Neutrophil (primary cell): ENCODE results near the gene ATXN1.

Source experiments
- H3K27ac ChIP-seq: fragments of 200-600 bp; sonication (generic); 2 replicates; pipeline ENCODE4 v1.5.1; 2016; ENCODE audit warnings: mild to moderate bottlenecking, moderate library complexity
- H3K27me3 ChIP-seq: fragments of 200-600 bp; sonication (generic); 2 replicates; pipeline ENCODE4 v1.6.0; 2016; ENCODE audit warnings: mild to moderate bottlenecking
- H3K36me3 ChIP-seq: fragments of 200-600 bp; sonication (generic); 2 replicates; pipeline ENCODE4 v1.5.1; 2017
- H3K4me1 ChIP-seq, 2 experiments: fragments of 200-600 bp in 1 of 2; sonication (generic) in 1 of 2; 1 replicate in 1 of 2; 2 replicates in 1 of 2; pipeline versions ENCODE4 v1.5.1 to v1.6.1; 2013 to 2016; ENCODE audit warnings: low read depth in 1 of 2, low read length in 1 of 2, mild to moderate bottlenecking in 1 of 2, moderate library complexity in 1 of 2; ENCODE audit not compliant: control insufficient read depth in 1 of 2, insufficient read depth in 1 of 2
- H3K4me3 ChIP-seq, 2 experiments: fragments of 200-600 bp in 1 of 2; sonication (generic) in 1 of 2; 1 replicate in 1 of 2; 2 replicates in 1 of 2; pipeline ENCODE4 v1.5.1; 2013 to 2016; ENCODE audit warnings: low read depth in 1 of 2, low read length in 1 of 2, mild to moderate bottlenecking in 1 of 2, moderate library complexity in 1 of 2
- H3K9me3 ChIP-seq: fragments of 200-600 bp; sonication (generic); 2 replicates; pipeline ENCODE4 v1.5.1; 2016
- TF ChIP-seq, protein P1 (sequence below): fragments of 200-600 bp; sonication (generic); IDR thresholded peaks from 2 replicates; pipeline ENCODE4 v1.5.1; 2016; ENCODE audit warnings: antibody characterized with exemption

The ATXN1 gene

DNA sequence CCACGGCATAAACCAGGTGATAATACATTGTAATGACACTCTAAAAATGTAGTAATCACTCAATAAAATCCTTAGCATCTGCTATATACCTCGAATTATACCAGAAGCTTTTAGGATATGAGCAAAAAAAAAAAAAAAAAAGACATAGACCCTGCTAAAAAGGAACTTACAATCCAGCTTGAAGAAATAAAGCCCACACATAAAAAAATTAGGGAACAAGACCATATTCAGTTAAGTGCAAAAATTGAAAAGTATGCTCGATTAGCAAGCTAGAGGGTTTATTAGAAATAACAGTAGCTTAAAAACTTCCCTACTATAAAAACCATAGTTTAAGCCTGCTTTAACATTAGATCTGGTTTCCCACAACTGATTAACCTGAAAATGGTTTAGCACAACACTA is 387.2 kb downstream of the ATXN1 start:
- Histone ChIP-seq H3K4me1 (no peaks in the 10 kb centered on the region), H3K27me3 (no peaks in the 10 kb centered on the region), H3K27ac (no peak overlapping the region), H3K4me3 (no peak overlapping the region), H3K9me3 (no peaks in the 10 kb centered on the region), H3K36me3 (peaks cover 7% of the 10 kb centered on the region)
- TF ChIP-seq, protein P1, sequence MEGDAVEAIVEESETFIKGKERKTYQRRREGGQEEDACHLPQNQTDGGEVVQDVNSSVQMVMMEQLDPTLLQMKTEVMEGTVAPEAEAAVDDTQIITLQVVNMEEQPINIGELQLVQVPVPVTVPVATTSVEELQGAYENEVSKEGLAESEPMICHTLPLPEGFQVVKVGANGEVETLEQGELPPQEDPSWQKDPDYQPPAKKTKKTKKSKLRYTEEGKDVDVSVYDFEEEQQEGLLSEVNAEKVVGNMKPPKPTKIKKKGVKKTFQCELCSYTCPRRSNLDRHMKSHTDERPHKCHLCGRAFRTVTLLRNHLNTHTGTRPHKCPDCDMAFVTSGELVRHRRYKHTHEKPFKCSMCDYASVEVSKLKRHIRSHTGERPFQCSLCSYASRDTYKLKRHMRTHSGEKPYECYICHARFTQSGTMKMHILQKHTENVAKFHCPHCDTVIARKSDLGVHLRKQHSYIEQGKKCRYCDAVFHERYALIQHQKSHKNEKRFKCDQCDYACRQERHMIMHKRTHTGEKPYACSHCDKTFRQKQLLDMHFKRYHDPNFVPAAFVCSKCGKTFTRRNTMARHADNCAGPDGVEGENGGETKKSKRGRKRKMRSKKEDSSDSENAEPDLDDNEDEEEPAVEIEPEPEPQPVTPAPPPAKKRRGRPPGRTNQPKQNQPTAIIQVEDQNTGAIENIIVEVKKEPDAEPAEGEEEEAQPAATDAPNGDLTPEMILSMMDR, result no peak

- Histone ChIP-seq H3K27ac (no peak overlapping the region), H3K27me3 (no peaks in the 10 kb centered on the region), H3K4me3 (no peak overlapping the region), H3K36me3 (peaks cover 7% of the 10 kb centered on the region), H3K4me1 (no peaks in the 10 kb centered on the region), H3K9me3 (no peaks in the 10 kb centered on the region)
- TF ChIP-seq, protein P1, result no peak
Measured at GRCh38 chr6:16372029-16372776, 389.1 kb downstream of the ATXN1 start.

DNA sequence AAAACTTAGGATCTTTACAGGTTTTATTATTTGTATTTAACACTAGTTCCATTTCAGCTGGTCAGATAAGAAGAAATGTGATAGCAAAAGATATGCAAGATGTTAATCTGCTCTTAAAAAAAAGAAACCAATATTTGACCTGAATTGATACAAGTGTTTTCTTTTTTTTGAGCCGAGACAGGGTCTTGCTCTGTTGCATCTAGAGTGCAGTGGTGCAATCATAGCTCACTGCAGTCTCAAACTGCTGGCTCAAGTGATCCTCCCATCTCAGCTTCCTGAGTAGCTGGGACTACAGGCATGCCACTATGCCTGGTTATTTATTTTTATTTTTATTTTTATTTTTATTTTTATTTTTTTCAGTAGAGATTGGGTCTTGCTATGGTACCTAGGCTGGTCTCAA is 389.9 kb downstream of the ATXN1 start:
- no peak overlapping the region for H3K27ac ChIP-seq
- TF ChIP-seq, protein P1, result no peak
- H3K4me3 ChIP-seq, result no peak overlapping the region

GRCh38 chr6:16370943-16371342 is 390.3 kb downstream of the ATXN1 start:
- Histone ChIP-seq H3K36me3 (peaks cover 7% of the 10 kb centered on the region), H3K27ac (no peak overlapping the region), H3K27me3 (no peaks in the 10 kb centered on the region), H3K9me3 (no peaks in the 10 kb centered on the region), H3K4me3 (no peak overlapping the region), H3K4me1 (peaks cover 0 to 5% of the 10 kb centered on the region in 2 experiments)
- TF ChIP-seq, protein P1, result no peak

More for the DNA sequence above, 389.9 kb downstream of the ATXN1 start:
- Histone ChIP-seq H3K9me3 (no peaks in the 10 kb centered on the region), H3K36me3 (peaks cover 7% of the 10 kb centered on the region), H3K4me1 (peaks cover 0 to 5% of the 10 kb centered on the region in 2 experiments), H3K27me3 (no peaks in the 10 kb centered on the region)

DNA sequence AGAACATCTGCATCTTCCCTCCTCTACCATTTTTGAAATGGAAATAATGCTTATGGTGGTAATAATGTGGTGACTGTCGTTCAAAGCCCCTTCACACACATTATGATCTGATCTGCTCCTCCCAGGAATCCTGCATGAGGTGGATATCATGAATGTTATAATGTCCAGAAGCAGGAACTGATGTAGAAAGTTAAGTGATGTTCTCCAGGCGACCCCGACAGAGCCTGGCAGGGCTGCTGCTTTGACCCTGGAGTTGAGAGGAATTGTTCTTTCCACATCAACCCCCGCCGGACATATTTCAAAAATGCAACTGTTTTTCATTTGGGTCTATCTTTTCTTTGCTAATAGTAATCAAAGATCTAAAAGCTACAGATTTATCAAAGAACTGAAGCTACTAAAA is 391.3 kb downstream of the ATXN1 start:
- Histone ChIP-seq H3K4me3 (no peak overlapping the region), H3K9me3 (no peaks in the 10 kb centered on the region), H3K27me3 (no peaks in the 10 kb centered on the region), H3K4me1 (peaks cover 0 to 5% of the 10 kb centered on the region in 2 experiments), H3K27ac (no peak overlapping the region), H3K36me3 (peaks cover 7% of the 10 kb centered on the region)
- TF ChIP-seq, protein P1, result no peak
